CD14-positive monocyte (primary cell): Measurements from ENCODE around the gene OR13F1. TPM values are rescaled to one million over a fixed set of nuclear protein-coding genes. Genes with fewer than 3 reads are reported as not detected.
"Not testable (repeated sequence)": the region's sequence is repeated elsewhere in the genome, so short reads cannot be mapped to it uniquely, and the experiment has no call there.

Source experiments
- DNase-seq, 3 donors: peaks; one replicate each; pipeline ENCODE4 v3.0.0-alpha.2; 2011 to 2022
- H2AFZ ChIP-seq: 2 replicates; pipeline ENCODE4 v1.6.0; 2012; ENCODE audit warnings: mild to moderate bottlenecking, low read depth, low read length, inconsistent platforms; ENCODE audit not compliant: insufficient read depth, poor library complexity, severe bottlenecking
- H3K27ac ChIP-seq, 2 donors: 1 replicate in 1 of 2; 2 replicates in 1 of 2; pipeline ENCODE4 v1.5.1; 2012 to 2013; ENCODE audit warnings: low read length in 2 of 2, control low read depth in 1 of 2, inconsistent platforms in 1 of 2, low read depth in 1 of 2, mild to moderate bottlenecking in 1 of 2
- H3K27me3 ChIP-seq, 2 donors: one replicate each; pipeline versions ENCODE4 v1.6.0 to v1.6.1; 2011 to 2013; ENCODE audit warnings: low read length in 2 of 2; ENCODE audit not compliant: control insufficient read depth in 2 of 2, insufficient read depth in 2 of 2
- H3K36me3 ChIP-seq, 2 donors: replicated peaks in 1 of 2; 1 replicate in 1 of 2; 2 replicates in 1 of 2; pipeline versions ENCODE4 v1.5.1 to v1.6.1; 2012 to 2013; ENCODE audit warnings: low read length in 2 of 2, control low read depth in 1 of 2, inconsistent platforms in 1 of 2, mild to moderate bottlenecking in 1 of 2; ENCODE audit not compliant: insufficient read depth in 2 of 2, control insufficient read depth in 1 of 2
- H3K4me1 ChIP-seq, 2 donors: 1 replicate in 1 of 2; 2 replicates in 1 of 2; pipeline versions ENCODE4 v1.5.1 to v1.6.1; 2012 to 2013; ENCODE audit warnings: low read length in 2 of 2, control low read depth in 1 of 2, inconsistent platforms in 1 of 2, mild to moderate bottlenecking in 1 of 2, moderate library complexity in 1 of 2; ENCODE audit not compliant: insufficient read depth in 2 of 2, control insufficient read depth in 1 of 2
- H3K4me2 ChIP-seq: replicated peaks from 2 replicates; pipeline ENCODE3; 2012; ENCODE audit warnings: low read length, moderate library complexity, mild to moderate bottlenecking; ENCODE audit not compliant: poor library complexity, severe bottlenecking; ENCODE audit errors: extremely low read depth
- H3K4me3 ChIP-seq, 3 experiments: fragments of 200-600 bp in 1 of 3; sonication (generic) in 1 of 3; replicated peaks in 1 of 3; 1 replicate in 2 of 3; 2 replicates in 1 of 3; pipeline ENCODE4 v1.5.1; 2011 to 2013; ENCODE audit warnings: low read length in 3 of 3, mild to moderate bottlenecking in 3 of 3, control low read depth in 2 of 3, low read depth in 2 of 3, inconsistent platforms in 1 of 3, moderate library complexity in 1 of 3
- H3K79me2 ChIP-seq: 2 replicates; pipeline ENCODE4 v1.6.0; 2012; ENCODE audit warnings: mild to moderate bottlenecking, control low read depth, inconsistent platforms, low read length, moderate library complexity; ENCODE audit not compliant: insufficient read depth
- H3K9ac ChIP-seq: 2 replicates; pipeline ENCODE4 v1.6.0; 2017; ENCODE audit warnings: low read length, mild to moderate bottlenecking; ENCODE audit not compliant: insufficient read depth, poor library complexity, severe bottlenecking
- H3K9me3 ChIP-seq, 2 donors: replicated peaks in 1 of 2; 1 replicate in 1 of 2; 2 replicates in 1 of 2; pipeline versions ENCODE4 v1.5.1 to v1.6.1; 2012 to 2013; ENCODE audit warnings: low read length in 2 of 2, control low read depth in 1 of 2; ENCODE audit not compliant: control insufficient read depth in 1 of 2, insufficient read depth in 1 of 2
- H4K20me1 ChIP-seq: 2 replicates; pipeline ENCODE4 v1.6.0; 2012; ENCODE audit warnings: mild to moderate bottlenecking, low read length, control low read depth, moderate library complexity; ENCODE audit not compliant: insufficient read depth
- H3K27ac Mint-ChIP-seq, 7 donors: one replicate each; pipeline ENCODE4 v1.8.0; 2020; ENCODE audit warnings: mild to moderate bottlenecking in 7 of 7, mixed read lengths in 7 of 7, moderate library complexity in 6 of 7, inconsistent platforms in 2 of 7
- H3K27me3 Mint-ChIP-seq, 3 donors: one replicate each; pipeline ENCODE4 v1.8.0; 2021 to 2022; ENCODE audit warnings: low read depth in 3 of 3, mild to moderate bottlenecking in 3 of 3, mixed read lengths in 3 of 3, moderate library complexity in 3 of 3, inconsistent platforms in 1 of 3
- H3K36me3 Mint-ChIP-seq, 2 donors: one replicate each; pipeline ENCODE4 v1.8.0; 2020; ENCODE audit warnings: mixed read lengths in 2 of 2, inconsistent platforms in 1 of 2, mild to moderate bottlenecking in 1 of 2
- H3K4me1 Mint-ChIP-seq: one replicate; pipeline ENCODE4 v1.8.0; 2020; ENCODE audit warnings: mild to moderate bottlenecking, mixed read lengths
- H3K4me3 Mint-ChIP-seq, 2 donors: one replicate each; pipeline ENCODE4 v1.8.0; 2020; ENCODE audit warnings: mild to moderate bottlenecking in 2 of 2, mixed read lengths in 2 of 2, moderate library complexity in 1 of 2
- H3K9me3 Mint-ChIP-seq, 7 donors: one replicate each; pipeline ENCODE4 v1.8.0; 2020 to 2022; ENCODE audit warnings: mixed read lengths in 7 of 7, mild to moderate bottlenecking in 6 of 7, moderate library complexity in 6 of 7, inconsistent platforms in 2 of 7
- WGBS: methylation state at CpG from one replicate; pipeline ENCODE4 v1.1.5; 2013; ENCODE audit warnings: missing lambda C conversion rate; ENCODE audit not compliant: insufficient coverage; 5-methylcytosine and 5-hydroxymethylcytosine counted together
- intact Hi-C, 2 donors: fragments of 100-400 bp; cut with micrococcal nuclease; formaldehyde crosslinking; loops; one replicate each; pipeline versions ENCODE4 v1.15.0 to v1.15.1; 2023
- polyA plus RNA-seq, 3 donors: library from polyadenylated mRNA; depleted of rRNA in 1 of 3; unstranded in 2 of 3; stranded (reverse) in 1 of 3; fragments of 300-500 nt in 2 of 3; fragments of >200 nt in 1 of 3; fragmentation: Illumina TruSeq in 2 of 3; gene quantifications; 1 replicate in 2 of 3; 2 replicates in 1 of 3; pipeline ENCODE4 v1.2.3, GENCODE V29; 2012 to 2021
- TF ChIP-seq, protein P1 (sequence below): fragments of 200-600 bp; IDR thresholded peaks from one replicate; pipeline ENCODE4 v1.8.0; 2022; ENCODE audit warnings: antibody characterized with exemption, mild to moderate bottlenecking

Gene OR13F1
- polyA plus RNA-seq, 3 donors = not detected

- Histone ChIP-seq H3K9ac (no peak overlapping the region), H3K4me1 (no peaks in the 10 kb centered on the region), H3K36me3 (no peaks in the 10 kb centered on the region), H2AFZ (no peak overlapping the region), H4K20me1 (no peaks in the 10 kb centered on the region), H3K27me3 (no peaks in the 10 kb centered on the region), H3K4me3 (no peak overlapping the region), H3K4me2 (no peak overlapping the region), H3K79me2 (no peaks in the 10 kb centered on the region), H3K9me3 (no peaks in the 10 kb centered on the region), H3K27ac (no peak overlapping the region)
- intact Hi-C loops = no loop called here
- H3K27ac Mint-ChIP-seq = no peak overlapping the region
- H3K36me3 Mint-ChIP-seq = no peaks in the 10 kb centered on the region
- no peaks in the 10 kb centered on the region for H3K4me1 Mint-ChIP-seq
- no peak for DNase-seq
- no peak overlapping the region for H3K4me3 Mint-ChIP-seq
- peaks cover 0 to 2% (median 0%) of the 10 kb centered on the region in 3 donors for H3K27me3 Mint-ChIP-seq
- TF ChIP-seq, protein P1, sequence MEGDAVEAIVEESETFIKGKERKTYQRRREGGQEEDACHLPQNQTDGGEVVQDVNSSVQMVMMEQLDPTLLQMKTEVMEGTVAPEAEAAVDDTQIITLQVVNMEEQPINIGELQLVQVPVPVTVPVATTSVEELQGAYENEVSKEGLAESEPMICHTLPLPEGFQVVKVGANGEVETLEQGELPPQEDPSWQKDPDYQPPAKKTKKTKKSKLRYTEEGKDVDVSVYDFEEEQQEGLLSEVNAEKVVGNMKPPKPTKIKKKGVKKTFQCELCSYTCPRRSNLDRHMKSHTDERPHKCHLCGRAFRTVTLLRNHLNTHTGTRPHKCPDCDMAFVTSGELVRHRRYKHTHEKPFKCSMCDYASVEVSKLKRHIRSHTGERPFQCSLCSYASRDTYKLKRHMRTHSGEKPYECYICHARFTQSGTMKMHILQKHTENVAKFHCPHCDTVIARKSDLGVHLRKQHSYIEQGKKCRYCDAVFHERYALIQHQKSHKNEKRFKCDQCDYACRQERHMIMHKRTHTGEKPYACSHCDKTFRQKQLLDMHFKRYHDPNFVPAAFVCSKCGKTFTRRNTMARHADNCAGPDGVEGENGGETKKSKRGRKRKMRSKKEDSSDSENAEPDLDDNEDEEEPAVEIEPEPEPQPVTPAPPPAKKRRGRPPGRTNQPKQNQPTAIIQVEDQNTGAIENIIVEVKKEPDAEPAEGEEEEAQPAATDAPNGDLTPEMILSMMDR = no peak
- H3K9me3 Mint-ChIP-seq = peaks cover 0 to 4% (median 2%) of the 10 kb centered on the region in 7 donors
These were observed 2.5 kb downstream of the OR13F1 start for GRCh38 chr9:104506565-104506964.

DNA sequence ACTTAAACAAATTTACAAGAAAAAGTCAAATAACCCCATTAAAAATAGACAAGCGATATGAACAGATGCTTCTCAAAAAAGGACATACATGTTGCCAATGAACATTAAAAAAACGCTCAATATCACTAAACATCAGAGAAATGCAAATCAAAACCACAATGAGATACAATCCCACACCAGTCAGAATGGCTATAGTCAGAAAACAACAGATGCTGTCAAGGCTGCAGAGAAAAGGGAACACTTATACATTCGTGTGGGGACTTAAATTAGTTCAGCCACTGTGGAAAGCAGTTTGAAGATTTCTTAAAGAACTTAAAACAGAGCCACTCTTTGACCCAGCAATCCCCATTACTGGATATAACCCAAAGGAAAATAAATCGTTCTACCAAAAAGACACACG, 10.8 kb downstream of the OR13F1 start:
- no peaks in the 10 kb centered on the region for H3K27me3 ChIP-seq
- H3K4me1 ChIP-seq = no peaks in the 10 kb centered on the region
- H3K27ac ChIP-seq = no peak overlapping the region
- no peaks in the 10 kb centered on the region for H3K79me2 ChIP-seq
- no peaks in the 10 kb centered on the region for H3K9me3 ChIP-seq
- H3K9me3 Mint-ChIP-seq = peaks cover 0 to 3% (median 0%) of the 10 kb centered on the region in 7 donors
- no peak overlapping the region for H2AFZ ChIP-seq
- TF ChIP-seq, protein P1 = no peak
- H4K20me1 ChIP-seq = no peaks in the 10 kb centered on the region
- H3K36me3 Mint-ChIP-seq = no peaks in the 10 kb centered on the region
- H3K4me1 Mint-ChIP-seq = no peaks in the 10 kb centered on the region
- no peak overlapping the region for H3K4me2 ChIP-seq
- H3K4me3 ChIP-seq = no peak overlapping the region
- no peaks in the 10 kb centered on the region for H3K27me3 Mint-ChIP-seq
- H3K9ac ChIP-seq = no peak overlapping the region
- 100% methylated on average over 2 of the region's 5 CpGs for WGBS
- DNase-seq = no peak
- no peaks in the 10 kb centered on the region for H3K36me3 ChIP-seq
- H3K27ac Mint-ChIP-seq = no peak overlapping the region
- intact Hi-C loops = no loop called here
- no peak overlapping the region for H3K4me3 Mint-ChIP-seq

- H3K4me3 ChIP-seq, H3K27ac Mint-ChIP-seq, H3K9ac ChIP-seq, H3K79me2 ChIP-seq, H3K9me3 Mint-ChIP-seq, H3K4me1 ChIP-seq, DNase-seq, H3K27ac ChIP-seq, H4K20me1 ChIP-seq, H3K4me3 Mint-ChIP-seq, H3K27me3 ChIP-seq, H3K4me2 ChIP-seq, H3K27me3 Mint-ChIP-seq, H3K36me3 Mint-ChIP-seq, H3K36me3 ChIP-seq, intact Hi-C loops, H3K4me1 Mint-ChIP-seq, H3K9me3 ChIP-seq, H2AFZ ChIP-seq: not testable (repeated sequence)
- WGBS = 96% methylated on average over 7 of the region's 10 CpGs
These were observed 16.2 kb downstream of the OR13F1 start for GRCh38 chr9:104520241-104520640.
